HUES6 (cell line): ENCODE measurements around the gene DTHD1.

Experiments
- H3K27ac ChIP-seq: 2 replicates; pipeline ENCODE4 v1.7.0; 2013; ENCODE audit warnings: low read depth, mild to moderate bottlenecking, low read length, inconsistent platforms
- H3K27me3 ChIP-seq: 2 replicates; pipeline ENCODE4 v1.6.1; 2013; ENCODE audit warnings: low read length; ENCODE audit not compliant: control insufficient read depth, insufficient read depth
- H3K36me3 ChIP-seq: 2 replicates; pipeline ENCODE4 v1.6.1; 2013; ENCODE audit warnings: low read length; ENCODE audit not compliant: control insufficient read depth, insufficient read depth
- H3K4me1 ChIP-seq: 2 replicates; pipeline ENCODE4 v1.6.1; 2013; ENCODE audit warnings: low read length; ENCODE audit not compliant: control insufficient read depth, insufficient read depth
- H3K4me3 ChIP-seq: 2 replicates; pipeline ENCODE4 v1.5.1; 2013; ENCODE audit warnings: low read depth, low read length
- H3K9ac ChIP-seq: one replicate; pipeline ENCODE4 v1.6.1; 2013; ENCODE audit warnings: mild to moderate bottlenecking, low read length
- H3K9me3 ChIP-seq: 2 replicates; pipeline ENCODE4 v1.6.1; 2013; ENCODE audit warnings: low read depth, low read length; ENCODE audit not compliant: control insufficient read depth, insufficient read depth

DTHD1 gene

DNA sequence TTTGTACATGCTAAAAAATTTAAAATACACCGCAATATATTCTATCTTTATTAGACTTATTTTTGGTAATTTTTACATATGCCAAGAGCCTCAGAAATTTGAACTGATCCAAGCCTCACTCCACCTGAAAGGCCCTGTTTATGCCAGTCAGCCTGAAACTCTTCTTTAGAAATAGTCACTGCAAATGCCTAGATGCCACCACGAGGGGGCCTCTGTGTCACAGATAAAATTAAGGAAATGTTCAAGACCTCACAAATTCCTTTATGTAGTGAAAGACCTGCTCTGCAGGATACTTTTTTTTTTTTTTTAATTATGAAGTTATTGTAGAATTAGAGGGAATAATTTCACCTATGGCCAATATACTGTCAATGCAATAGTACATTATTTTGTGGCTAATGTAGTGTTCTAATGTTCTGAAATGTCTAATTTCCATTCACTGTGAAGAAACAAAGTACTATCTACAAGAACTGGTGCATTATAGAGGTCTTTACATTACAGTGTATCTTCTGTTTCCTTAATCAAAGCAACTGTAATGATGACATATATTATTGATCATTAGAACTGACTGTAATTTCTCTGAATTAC lies 69.8 kb downstream of the DTHD1 start:
- H3K27me3 ChIP-seq = no peaks in the 10 kb centered on the region
- no peak overlapping the region for H3K27ac ChIP-seq
- H3K9me3 ChIP-seq = no peaks in the 10 kb centered on the region
- H3K4me1 ChIP-seq = no peaks in the 10 kb centered on the region
- no peak overlapping the region for H3K9ac ChIP-seq
- H3K36me3 ChIP-seq = no peaks in the 10 kb centered on the region
- H3K4me3 ChIP-seq = no peak overlapping the region

DNA sequence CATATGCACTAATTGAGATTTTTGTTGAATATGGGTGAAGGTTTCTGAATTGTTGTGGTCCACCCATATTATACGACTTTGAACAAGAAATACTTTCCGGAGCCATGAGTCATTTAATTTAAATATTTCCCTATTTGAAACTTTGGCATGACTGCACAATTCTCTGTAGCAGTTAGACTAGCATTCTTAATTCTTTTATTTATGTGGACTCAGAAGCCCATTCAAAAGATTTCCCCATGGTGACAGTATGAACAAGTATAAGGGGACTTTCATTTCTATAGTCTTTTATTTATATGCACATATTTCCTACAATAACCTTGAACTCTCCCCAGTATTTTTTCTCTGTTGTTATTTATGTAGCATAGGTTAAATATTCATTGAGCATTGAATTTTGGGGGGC lies 72.6 kb downstream of the DTHD1 start:
- Histone ChIP-seq H3K4me1 (no peaks in the 10 kb centered on the region), H3K4me3 (no peak overlapping the region), H3K27ac (no peak overlapping the region), H3K36me3 (no peaks in the 10 kb centered on the region), H3K9ac (no peak overlapping the region), H3K9me3 (no peaks in the 10 kb centered on the region), H3K27me3 (no peaks in the 10 kb centered on the region)

DNA sequence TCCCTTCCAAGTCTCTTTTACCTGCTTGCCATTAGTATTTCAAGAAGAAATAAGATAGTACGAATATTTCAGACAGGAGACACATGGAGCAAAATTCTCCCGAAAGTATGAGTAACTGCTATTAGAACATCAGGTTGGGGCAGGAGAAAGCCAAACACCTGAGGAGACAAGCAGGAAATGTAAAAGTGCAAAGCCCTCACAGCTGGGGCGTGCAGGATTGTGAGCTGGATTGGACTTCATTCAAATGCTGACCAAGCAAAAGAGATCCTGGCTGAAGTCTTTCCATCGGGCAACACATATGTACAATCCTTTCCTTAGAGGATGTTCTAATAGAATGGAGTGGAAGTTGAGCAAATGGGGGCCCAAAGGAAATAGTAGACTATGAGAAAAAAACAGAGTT lies 76.8 kb downstream of the DTHD1 start:
- no peaks in the 10 kb centered on the region for H3K27me3 ChIP-seq
- no peak overlapping the region for H3K27ac ChIP-seq
- no peak overlapping the region for H3K4me3 ChIP-seq
- H3K4me1 ChIP-seq = no peaks in the 10 kb centered on the region
- no peak overlapping the region for H3K9ac ChIP-seq
- no peaks in the 10 kb centered on the region for H3K9me3 ChIP-seq
- H3K36me3 ChIP-seq = no peaks in the 10 kb centered on the region

DNA sequence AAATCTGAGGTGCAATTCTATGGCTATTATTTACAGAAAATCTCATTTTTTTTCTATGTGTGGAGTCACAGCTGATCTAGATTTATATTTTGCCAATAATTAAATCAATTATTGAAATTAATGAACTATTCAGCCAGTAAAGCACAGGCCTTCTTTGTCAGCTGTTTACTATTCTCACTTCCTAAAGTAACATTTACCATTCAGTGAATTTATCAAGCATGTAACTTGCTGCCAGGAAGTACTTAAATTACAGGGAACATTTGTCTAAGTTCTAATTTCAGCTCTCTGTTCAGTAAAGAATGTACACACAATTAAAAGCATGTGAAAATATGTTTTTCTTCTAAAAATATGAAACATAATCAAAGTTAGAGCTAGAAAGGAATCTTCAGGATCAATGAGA lies 79.3 kb downstream of the DTHD1 start:
- Histone ChIP-seq H3K27me3 (no peaks in the 10 kb centered on the region), H3K4me1 (no peaks in the 10 kb centered on the region), H3K27ac (no peak overlapping the region), H3K4me3 (no peak overlapping the region), H3K9ac (no peak overlapping the region), H3K9me3 (no peaks in the 10 kb centered on the region), H3K36me3 (no peaks in the 10 kb centered on the region)

DNA sequence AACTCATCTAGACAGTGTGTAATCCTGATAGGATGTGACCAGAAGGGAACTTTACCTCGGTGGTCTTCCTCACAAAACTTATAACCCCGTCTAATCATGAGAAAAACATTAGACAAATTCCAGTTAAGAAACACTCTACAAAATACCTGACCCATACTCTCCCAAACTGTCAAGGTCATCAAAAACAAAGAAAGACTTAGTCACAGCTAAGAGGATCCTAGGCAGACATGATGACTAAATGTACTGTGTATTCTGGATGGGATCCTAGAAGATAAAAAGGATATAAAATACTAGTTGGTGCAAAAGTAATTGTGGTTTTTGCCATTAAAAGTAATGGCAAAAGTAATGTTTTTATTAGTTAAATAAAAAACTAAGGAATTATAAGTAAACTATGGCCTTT lies 81.6 kb downstream of the DTHD1 start:
- Histone ChIP-seq H3K9ac (no peak overlapping the region), H3K4me1 (no peaks in the 10 kb centered on the region), H3K27me3 (no peaks in the 10 kb centered on the region), H3K4me3 (no peak overlapping the region), H3K36me3 (no peaks in the 10 kb centered on the region), H3K27ac (no peak overlapping the region), H3K9me3 (no peaks in the 10 kb centered on the region)

DNA sequence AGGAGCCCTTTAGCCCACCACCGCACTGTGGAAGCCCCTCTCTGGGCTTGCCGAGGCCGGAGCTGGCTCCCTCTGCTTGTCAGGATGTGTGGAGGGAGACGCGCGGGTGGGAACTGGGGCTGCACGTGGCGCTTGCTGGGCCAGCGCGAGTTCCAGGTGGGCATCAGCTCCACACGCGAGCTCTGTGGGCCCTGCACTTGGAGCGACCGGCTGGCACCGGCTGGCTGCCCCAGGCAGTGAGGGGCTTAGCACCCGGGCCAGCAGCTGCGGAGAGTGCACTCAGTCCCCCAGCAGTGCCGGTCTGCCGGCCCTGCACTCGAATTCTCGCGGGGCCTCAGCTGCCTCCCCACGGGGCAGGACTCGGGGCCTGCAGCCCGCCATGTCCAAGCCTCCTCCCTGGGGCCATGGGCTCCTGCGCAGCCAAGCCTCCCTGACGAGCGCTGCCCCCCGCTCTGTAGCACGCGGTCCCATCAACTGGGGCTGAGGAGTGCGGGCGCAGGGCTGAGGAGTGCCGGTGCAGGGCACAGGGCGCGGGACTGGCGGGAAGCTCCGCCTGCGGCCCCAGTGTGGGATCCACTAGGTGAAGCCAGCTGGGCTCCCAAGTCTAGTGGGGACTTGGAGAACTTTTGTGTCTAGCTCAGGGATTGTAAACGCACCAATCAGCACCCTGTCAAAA lies 93.6 kb downstream of the DTHD1 start:
- no peak overlapping the region for H3K27ac ChIP-seq
- no peak overlapping the region for H3K4me3 ChIP-seq
- peaks cover 17% of the 10 kb centered on the region for H3K9me3 ChIP-seq
- H3K36me3 ChIP-seq = no peaks in the 10 kb centered on the region
- no peak overlapping the region for H3K9ac ChIP-seq
- no peaks in the 10 kb centered on the region for H3K4me1 ChIP-seq
- no peaks in the 10 kb centered on the region for H3K27me3 ChIP-seq

DNA sequence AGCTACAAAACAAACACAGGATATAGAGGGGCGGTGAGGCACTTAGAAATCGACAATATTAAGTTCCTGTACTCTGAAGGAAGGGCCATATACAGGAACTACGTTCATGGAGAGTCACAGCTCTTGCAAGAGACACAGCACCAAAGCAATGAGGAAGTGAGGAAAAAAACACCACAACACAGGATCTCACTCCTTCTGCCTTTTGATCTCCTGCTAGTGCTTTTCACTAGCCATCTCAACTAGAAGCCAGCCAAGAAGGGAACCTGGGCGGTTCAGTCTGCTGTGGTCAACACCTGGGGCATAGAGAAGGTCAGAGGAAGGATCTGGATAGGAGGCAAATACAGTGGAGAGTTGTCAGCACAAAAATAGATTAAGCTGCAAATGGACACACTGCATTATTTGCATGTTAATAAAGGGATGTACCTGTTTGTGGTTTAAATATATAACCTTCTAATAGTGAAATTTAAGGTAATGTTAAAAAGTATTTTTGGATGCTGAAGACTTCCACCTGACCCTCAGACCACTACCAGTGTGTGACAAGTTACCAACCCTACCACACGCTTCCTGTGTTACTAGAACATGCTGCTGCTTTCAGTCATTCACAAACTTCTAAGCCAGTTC lies 104.6 kb downstream of the DTHD1 start:
- H3K27ac ChIP-seq = no peak overlapping the region
- H3K36me3 ChIP-seq = no peaks in the 10 kb centered on the region
- no peak overlapping the region for H3K9ac ChIP-seq
- no peaks in the 10 kb centered on the region for H3K9me3 ChIP-seq
- H3K4me3 ChIP-seq = no peak overlapping the region
- H3K4me1 ChIP-seq = no peaks in the 10 kb centered on the region
- H3K27me3 ChIP-seq = no peaks in the 10 kb centered on the region

DNA sequence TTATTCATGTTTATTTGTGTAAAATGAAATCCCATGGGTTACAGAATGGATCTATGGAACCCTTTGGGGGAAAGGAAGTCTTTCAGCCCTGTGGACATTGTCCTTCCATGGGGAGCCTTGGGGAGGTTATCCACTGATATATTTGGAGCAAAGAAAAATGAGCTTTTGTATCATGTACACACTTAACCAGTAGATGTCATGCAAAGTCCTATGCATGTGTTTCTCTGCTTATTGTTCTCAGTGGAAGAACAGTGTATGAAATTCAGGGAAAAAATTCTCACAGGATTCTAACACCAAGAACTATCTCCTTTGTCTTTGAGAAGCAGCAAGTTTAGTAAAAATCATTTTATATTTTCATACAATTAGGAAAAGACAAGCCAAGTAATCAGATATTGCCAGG lies 105.3 kb downstream of the DTHD1 start:
- Histone ChIP-seq H3K36me3 (no peaks in the 10 kb centered on the region), H3K9me3 (no peaks in the 10 kb centered on the region), H3K4me3 (no peak overlapping the region), H3K9ac (no peak overlapping the region), H3K27me3 (no peaks in the 10 kb centered on the region), H3K27ac (no peak overlapping the region), H3K4me1 (no peaks in the 10 kb centered on the region)

DNA sequence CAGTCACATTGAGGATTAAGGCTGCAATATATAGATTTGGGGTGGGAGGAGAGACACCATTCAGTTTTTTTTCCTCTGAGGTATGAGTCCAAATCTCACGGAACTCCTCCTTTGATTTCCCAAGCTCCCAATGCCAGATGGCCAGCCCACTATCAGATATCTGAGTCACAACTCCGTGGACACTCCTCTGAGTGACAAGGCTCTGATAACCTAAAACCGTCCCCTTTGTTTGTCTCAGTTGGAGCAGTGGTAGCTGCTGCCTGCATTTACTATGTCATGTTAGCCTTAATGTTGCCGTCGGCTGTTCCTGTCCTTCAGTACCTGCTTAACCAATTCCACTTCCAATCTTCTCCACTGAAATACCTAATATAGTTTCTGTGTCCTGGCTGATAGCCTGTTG lies 107.3 kb downstream of the DTHD1 start:
- Histone ChIP-seq H3K27ac (no peak overlapping the region), H3K9me3 (no peaks in the 10 kb centered on the region), H3K4me3 (no peak overlapping the region), H3K36me3 (no peaks in the 10 kb centered on the region), H3K27me3 (no peaks in the 10 kb centered on the region), H3K9ac (no peak overlapping the region), H3K4me1 (no peaks in the 10 kb centered on the region)

DNA sequence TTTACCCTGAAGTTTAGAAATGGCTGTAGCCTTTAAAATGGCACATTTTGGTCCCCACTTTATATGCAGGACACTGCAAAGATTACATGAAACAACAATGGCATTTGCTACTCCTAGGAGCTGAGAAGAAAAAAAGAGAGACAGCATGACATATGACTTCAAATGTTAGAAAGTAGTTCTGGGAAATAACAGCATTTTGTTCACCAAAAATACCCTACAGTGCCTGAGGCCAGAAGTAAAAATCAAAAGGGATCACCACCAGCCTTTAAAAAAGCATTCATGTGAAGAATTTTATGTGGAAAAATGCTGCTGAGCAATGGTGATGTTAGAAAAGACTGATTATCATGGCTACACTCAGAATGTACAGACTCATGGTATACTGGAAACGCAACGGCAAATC lies 110.0 kb downstream of the DTHD1 start:
- Histone ChIP-seq H3K27ac (no peak overlapping the region), H3K9me3 (no peaks in the 10 kb centered on the region), H3K4me1 (no peaks in the 10 kb centered on the region), H3K36me3 (no peaks in the 10 kb centered on the region), H3K27me3 (no peaks in the 10 kb centered on the region), H3K4me3 (no peak overlapping the region), H3K9ac (no peak overlapping the region)

DNA sequence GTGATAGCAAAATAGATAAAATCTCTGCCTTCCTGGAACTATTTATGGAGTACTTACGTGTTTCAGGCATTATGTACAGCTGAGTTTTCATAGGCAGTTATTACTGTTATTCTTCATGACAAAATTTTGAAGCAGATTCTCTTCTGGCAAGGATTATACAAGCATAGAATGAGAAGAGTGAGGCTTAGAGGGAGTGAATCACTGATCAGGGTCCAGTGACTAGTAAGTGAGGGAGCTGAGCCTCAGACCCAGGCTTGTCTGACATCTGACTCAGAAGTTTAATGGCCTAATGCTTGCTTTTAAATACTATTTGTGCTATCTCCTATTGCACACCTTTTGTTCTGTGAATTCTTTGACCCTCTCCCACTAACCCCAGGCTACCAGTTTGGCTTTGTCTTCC lies 110.6 kb downstream of the DTHD1 start:
- Histone ChIP-seq H3K4me1 (no peaks in the 10 kb centered on the region), H3K36me3 (no peaks in the 10 kb centered on the region), H3K9ac (no peak overlapping the region), H3K4me3 (no peak overlapping the region), H3K27ac (no peak overlapping the region), H3K27me3 (no peaks in the 10 kb centered on the region), H3K9me3 (no peaks in the 10 kb centered on the region)
